Rectal smooth muscle tissue (tissue), 1 donor: ENCODE data around the gene FANCC.

ENCODE experiments used
- H3K27ac ChIP-seq: one replicate; pipeline ENCODE4 v1.7.0; 2013; ENCODE audit warnings: low read depth, low read length, inconsistent platforms
- H3K27me3 ChIP-seq: one replicate; pipeline ENCODE4 v1.7.0; 2013; ENCODE audit warnings: low read length; ENCODE audit not compliant: control insufficient read depth, insufficient read depth
- H3K36me3 ChIP-seq: one replicate; pipeline ENCODE4 v1.7.0; 2013; ENCODE audit warnings: low read length; ENCODE audit not compliant: control insufficient read depth, insufficient read depth
- H3K4me1 ChIP-seq: one replicate; pipeline ENCODE4 v1.7.0; 2013; ENCODE audit warnings: low read length; ENCODE audit not compliant: control insufficient read depth, insufficient read depth
- H3K4me3 ChIP-seq: one replicate; pipeline ENCODE4 v1.7.0; 2013; ENCODE audit warnings: low read length
- H3K9ac ChIP-seq: one replicate; pipeline ENCODE4 v1.7.0; 2013; ENCODE audit warnings: low read length

The FANCC gene

DNA sequence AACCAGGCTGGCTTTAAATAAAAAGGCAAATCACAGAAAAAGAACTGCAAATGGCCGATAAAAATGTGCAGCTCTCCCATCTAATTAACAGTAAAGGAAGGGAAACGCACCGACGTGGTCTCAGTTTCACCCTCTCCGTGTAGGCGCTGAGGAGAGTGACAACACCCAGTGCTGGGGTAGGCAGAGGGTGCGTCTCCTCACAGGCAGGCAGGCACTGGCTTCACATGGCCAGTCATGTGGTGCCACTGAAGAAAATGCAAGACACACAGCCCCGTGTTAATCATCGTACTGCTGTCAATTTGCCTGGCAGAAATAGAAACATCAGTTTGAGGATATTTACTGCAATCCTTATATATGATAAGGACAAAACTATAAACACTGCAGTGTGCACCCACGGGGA is 178.4 kb downstream of the FANCC start:
- Histone ChIP-seq H3K36me3 (peaks cover 3% of the 10 kb centered on the region), H3K4me1 (no peaks in the 10 kb centered on the region), H3K9ac (no peak overlapping the region), H3K4me3 (no peak overlapping the region), H3K27ac (no peak overlapping the region), H3K27me3 (no peaks in the 10 kb centered on the region)

DNA sequence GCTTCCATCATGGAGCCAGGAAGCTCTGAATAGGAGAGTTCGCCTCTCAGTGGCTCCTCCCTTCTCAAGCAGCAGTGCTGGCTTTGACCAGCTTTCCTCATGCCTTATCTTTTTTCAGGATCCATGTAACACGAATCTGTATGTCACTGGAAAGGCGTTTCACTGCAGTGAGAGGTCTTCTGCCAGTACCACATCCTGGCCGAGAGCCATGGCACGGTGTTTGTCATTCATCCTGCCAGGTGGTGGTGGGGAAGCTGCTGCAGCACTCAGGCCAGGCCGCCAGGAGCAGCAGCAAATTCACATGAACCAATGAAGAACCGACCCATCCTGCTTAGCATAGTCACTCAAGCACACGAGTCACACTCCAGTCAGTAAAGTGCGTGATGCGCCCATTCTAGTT is 179.0 kb downstream of the FANCC start:
- H3K4me3 ChIP-seq = no peak overlapping the region
- no peaks in the 10 kb centered on the region for H3K27me3 ChIP-seq
- H3K27ac ChIP-seq = no peak overlapping the region
- no peak overlapping the region for H3K9ac ChIP-seq
- H3K36me3 ChIP-seq = peaks cover 3% of the 10 kb centered on the region
- no peaks in the 10 kb centered on the region for H3K4me1 ChIP-seq

GRCh38 chr9:95137587-95138145 is 179.8 kb downstream of the FANCC start:
- H3K27ac ChIP-seq = no peak overlapping the region

DNA sequence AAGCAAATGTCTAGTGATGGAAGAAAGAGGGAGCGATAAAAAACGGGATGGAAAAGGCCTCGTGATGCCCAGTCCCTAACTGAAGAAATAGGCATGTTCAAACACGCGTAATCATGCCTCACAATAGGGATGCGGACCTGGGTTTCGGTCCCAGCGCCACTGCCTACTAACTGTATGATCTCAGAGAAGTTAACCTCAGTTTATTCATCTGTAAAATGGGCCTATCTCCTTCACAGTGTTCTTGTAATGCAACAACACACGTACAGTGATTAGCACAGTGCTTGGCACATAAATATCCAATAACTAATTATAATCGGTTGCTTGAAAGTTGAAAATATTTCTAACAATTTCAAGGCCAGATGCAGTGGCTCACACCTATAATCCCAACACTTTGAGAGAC is 181.8 kb downstream of the FANCC start:
- no peaks in the 10 kb centered on the region for H3K27me3 ChIP-seq
- no peak overlapping the region for H3K4me3 ChIP-seq
- no peaks in the 10 kb centered on the region for H3K4me1 ChIP-seq
- H3K9ac ChIP-seq = no peak overlapping the region
- no peak overlapping the region for H3K27ac ChIP-seq
- peaks cover 3% of the 10 kb centered on the region for H3K36me3 ChIP-seq

More at GRCh38 chr9:95137587-95138145, 179.8 kb downstream of the FANCC start:
- Histone ChIP-seq H3K4me1 (no peaks in the 10 kb centered on the region), H3K9ac (no peak overlapping the region), H3K4me3 (no peak overlapping the region), H3K36me3 (peaks cover 3% of the 10 kb centered on the region), H3K27me3 (no peaks in the 10 kb centered on the region)

DNA sequence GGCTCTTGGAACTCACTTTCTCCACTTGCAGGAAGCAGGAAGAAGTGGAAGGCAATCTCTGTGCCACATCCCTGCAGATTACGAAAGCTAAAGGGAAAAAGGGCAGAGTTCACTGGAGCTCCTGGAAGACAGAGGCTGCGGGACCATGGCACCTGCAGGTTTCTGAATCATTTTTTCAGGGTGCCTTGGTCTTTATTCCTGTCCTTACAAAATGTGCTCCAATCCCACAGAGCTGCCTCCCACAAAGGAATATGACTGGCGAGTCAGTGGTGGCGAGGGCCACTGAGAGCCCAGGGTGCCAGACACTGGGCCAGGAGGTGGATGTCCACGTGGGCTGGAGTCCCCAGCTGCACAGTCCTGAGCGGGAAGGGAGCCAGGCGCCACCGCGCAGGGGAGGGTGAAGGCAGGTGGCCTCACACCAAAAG is 183.0 kb downstream of the FANCC start:
- Histone ChIP-seq H3K9ac (no peak overlapping the region), H3K27ac (no peak overlapping the region), H3K27me3 (no peaks in the 10 kb centered on the region), H3K4me3 (no peak overlapping the region), H3K4me1 (no peaks in the 10 kb centered on the region), H3K36me3 (peaks cover 3% of the 10 kb centered on the region)

DNA sequence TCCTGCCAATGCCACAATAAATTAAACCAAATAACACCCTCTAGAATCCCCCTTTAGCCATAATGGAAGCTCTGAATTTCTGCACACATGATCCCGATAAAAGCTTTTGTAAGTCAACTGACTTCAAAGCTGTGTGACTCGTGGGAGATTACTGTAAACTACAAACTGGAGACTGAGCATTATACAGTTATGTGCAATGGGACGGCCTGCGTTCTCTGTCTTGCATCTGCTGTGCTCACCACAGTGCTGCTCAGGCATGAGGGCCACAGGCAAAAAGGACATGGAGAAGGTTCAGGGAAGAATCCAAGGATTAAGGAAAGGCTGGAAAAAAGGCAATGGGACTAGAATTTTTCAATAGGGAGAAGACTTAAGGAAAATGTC is 184.2 kb downstream of the FANCC start:
- Histone ChIP-seq H3K4me1 (no peaks in the 10 kb centered on the region), H3K27ac (no peak overlapping the region)

GRCh38 chr9:95132366-95133324 is 184.9 kb downstream of the FANCC start:
- Histone ChIP-seq H3K27ac (no peak overlapping the region), H3K27me3 (no peaks in the 10 kb centered on the region), H3K4me1 (peaks cover 4% of the 10 kb centered on the region), H3K4me3 (no peak overlapping the region), H3K36me3 (no peaks in the 10 kb centered on the region), H3K9ac (no peak overlapping the region)

More for the DNA sequence above, 184.2 kb downstream of the FANCC start:
- no peak overlapping the region for H3K4me3 ChIP-seq
- H3K27me3 ChIP-seq = no peaks in the 10 kb centered on the region
- H3K36me3 ChIP-seq = no peaks in the 10 kb centered on the region
- H3K9ac ChIP-seq = no peak overlapping the region

DNA sequence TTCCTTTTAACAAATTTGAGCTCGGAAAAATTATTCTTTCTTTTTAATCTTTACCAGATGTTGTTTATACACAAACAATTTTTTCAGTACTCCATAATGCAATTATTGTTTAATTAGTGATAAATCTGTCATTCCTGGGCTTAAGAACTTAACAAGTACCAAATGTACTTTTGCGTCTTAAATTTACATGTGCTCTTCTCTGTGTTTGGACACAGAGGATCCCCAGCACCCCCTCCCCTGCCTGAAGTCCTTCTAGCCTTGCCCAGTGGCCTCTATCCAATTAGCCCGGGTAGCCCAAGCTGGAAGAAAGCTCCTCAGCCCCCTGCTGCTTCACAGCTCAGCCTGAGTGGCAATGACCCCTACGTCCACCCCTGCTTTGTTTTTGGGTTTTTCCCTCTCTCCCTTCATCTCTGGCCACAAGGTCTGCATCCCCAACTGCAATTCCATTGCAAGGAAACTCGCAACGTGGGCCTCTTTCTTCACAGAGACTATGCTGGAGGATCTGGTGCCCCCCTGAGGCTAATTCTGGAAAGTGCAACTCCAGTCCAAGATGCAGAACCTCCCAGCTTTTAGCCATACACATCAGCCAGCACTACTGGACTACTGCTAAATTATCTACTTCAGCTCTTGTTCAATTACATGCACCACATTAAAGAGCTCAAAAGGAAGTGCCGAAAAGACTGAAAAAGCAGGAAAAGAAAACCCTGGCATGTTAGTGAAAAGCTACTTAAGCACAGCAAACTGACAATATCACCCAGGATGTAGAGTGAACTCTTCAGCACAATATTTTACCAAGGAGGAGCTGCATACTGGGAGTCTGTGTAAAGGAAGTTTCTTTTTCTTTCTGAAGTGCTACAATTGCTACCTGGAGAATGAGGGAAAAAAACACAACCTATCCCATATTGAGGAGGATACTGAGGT is 186.2 kb downstream of the FANCC start:
- no peaks in the 10 kb centered on the region for H3K36me3 ChIP-seq
- no peaks in the 10 kb centered on the region for H3K27me3 ChIP-seq
- H3K4me3 ChIP-seq = no peak overlapping the region
- no peak overlapping the region for H3K9ac ChIP-seq
- no peak overlapping the region for H3K27ac ChIP-seq
- peaks cover 4% of the 10 kb centered on the region for H3K4me1 ChIP-seq

GRCh38 chr9:95130484-95130883 is 187.0 kb downstream of the FANCC start:
- Histone ChIP-seq H3K4me1 (peaks cover 4% of the 10 kb centered on the region), H3K36me3 (no peaks in the 10 kb centered on the region), H3K27me3 (no peaks in the 10 kb centered on the region), H3K9ac (no peak overlapping the region), H3K27ac (no peak overlapping the region), H3K4me3 (no peak overlapping the region)

GRCh38 chr9:95129476-95130291 is 187.8 kb downstream of the FANCC start:
- H3K9ac ChIP-seq = no peak overlapping the region
- no peak overlapping the region for H3K27ac ChIP-seq

GRCh38 chr9:95128177-95128524 is 189.4 kb downstream of the FANCC start:
- Histone ChIP-seq H3K27ac (no peak overlapping the region), H3K9ac (no peak overlapping the region), H3K4me3 (no peak overlapping the region), H3K4me1 (peaks cover 4% of the 10 kb centered on the region), H3K36me3 (no peaks in the 10 kb centered on the region), H3K27me3 (no peaks in the 10 kb centered on the region)

More at GRCh38 chr9:95129476-95130291, 187.8 kb downstream of the FANCC start:
- Histone ChIP-seq H3K27me3 (no peaks in the 10 kb centered on the region), H3K4me3 (no peak overlapping the region), H3K36me3 (no peaks in the 10 kb centered on the region), H3K4me1 (peaks cover 4% of the 10 kb centered on the region)
